ENCODE measurements around the gene CYP8B1. TPM values are rescaled to one million over a fixed set of nuclear protein-coding genes. Genes with fewer than 3 reads are reported as not detected.

CYP8B1 gene
- total and polyA plus RNA-seq, 9 of the 15 experiments (the other 6 are each of a cell fraction or from before 2014, with no cell fraction given) = 0.04 TPM; not detected in 8

DNA sequence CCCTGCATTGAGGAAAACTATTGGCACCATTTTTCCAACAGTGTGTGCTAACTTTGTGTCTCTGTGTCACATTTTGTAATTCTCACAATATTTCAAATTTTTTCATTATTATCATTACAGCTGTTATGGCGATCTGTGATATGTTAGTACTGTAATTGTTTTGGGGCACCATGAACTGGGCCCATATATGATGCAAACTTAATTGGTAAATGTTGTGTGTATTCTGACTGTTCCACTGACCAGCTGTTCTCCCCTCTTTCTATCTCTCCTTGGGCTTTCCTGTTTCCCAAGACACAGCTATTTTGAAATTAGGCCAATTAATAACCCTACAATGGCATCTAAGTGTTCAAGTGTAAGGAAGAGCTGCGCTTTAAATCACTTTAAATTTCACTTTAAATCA, 2.2 kb upstream of the CYP8B1 start:
- Histone ChIP-seq H3K36me3 (ENCODE audit: control insufficient read depth, insufficient read depth, low read length) (no peaks in the 10 kb centered on the region), H3K4me1 (replicated peaks in 1 of 2; ENCODE audit: control insufficient read depth in 2 of 2, insufficient read depth in 2 of 2, low read length in 2 of 2) (peaks cover 0 to 12% of the 10 kb centered on the region in 2 experiments; a peak in 3 of 5 replicates), H3K9me3 (replicated peaks; ENCODE audit: control insufficient read depth, insufficient read depth, low read depth, low read length) (no peaks in the 10 kb centered on the region), H3K9me1 (ENCODE audit: control insufficient read depth, insufficient read depth, low read length) (peaks cover 2% of the 10 kb centered on the region), H3K27ac (ENCODE audit: extremely low read depth, low read depth, low read length) (no peak overlapping the region), H3K4me2 (ENCODE audit: insufficient read depth, low read length) (no peak overlapping the region), H3K79me2 (ENCODE audit: control insufficient read depth, insufficient read depth, low read length) (no peaks in the 10 kb centered on the region), H2AFZ (ENCODE audit: low read depth, low read length) (no peak overlapping the region), H3K4me3 (no peak overlapping the region), H3K9ac (ENCODE audit: insufficient read depth in 1 of 2, low read depth in 2 of 2, low read length in 2 of 2) (no peak overlapping the region), H4K20me1 (replicated peaks; ENCODE audit: control insufficient read depth, insufficient read depth, low read length) (no peaks in the 10 kb centered on the region), H3K27me3 (ENCODE audit: control insufficient read depth in 2 of 2, insufficient read depth in 2 of 2, low read length in 2 of 2) (peaks cover 23 to 39% of the 10 kb centered on the region in 2 experiments)
- no TSS peak for BruUV-seq (replicated peaks)
- TF ChIP-seq, protein P1, sequence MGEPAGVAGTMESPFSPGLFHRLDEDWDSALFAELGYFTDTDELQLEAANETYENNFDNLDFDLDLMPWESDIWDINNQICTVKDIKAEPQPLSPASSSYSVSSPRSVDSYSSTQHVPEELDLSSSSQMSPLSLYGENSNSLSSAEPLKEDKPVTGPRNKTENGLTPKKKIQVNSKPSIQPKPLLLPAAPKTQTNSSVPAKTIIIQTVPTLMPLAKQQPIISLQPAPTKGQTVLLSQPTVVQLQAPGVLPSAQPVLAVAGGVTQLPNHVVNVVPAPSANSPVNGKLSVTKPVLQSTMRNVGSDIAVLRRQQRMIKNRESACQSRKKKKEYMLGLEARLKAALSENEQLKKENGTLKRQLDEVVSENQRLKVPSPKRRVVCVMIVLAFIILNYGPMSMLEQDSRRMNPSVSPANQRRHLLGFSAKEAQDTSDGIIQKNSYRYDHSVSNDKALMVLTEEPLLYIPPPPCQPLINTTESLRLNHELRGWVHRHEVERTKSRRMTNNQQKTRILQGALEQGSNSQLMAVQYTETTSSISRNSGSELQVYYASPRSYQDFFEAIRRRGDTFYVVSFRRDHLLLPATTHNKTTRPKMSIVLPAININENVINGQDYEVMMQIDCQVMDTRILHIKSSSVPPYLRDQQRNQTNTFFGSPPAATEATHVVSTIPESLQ (CRISPR knock-in tag; IDR thresholded peaks at IDR 0.05) = no peak
- TF ChIP-seq ZNF232 (CRISPR knock-in tag; IDR thresholded peaks at IDR 0.05) (no peak), HMGN3 (IDR thresholded peaks at IDR 0.05; ENCODE audit: borderline replicate concordance, extremely low read depth, insufficient read length, low read depth, low read length) (no peak), PHB (CRISPR knock-in tag; IDR thresholded peaks at IDR 0.05) (no peak), MCM3 (IDR thresholded peaks at IDR 0.05) (no peak), ZEB2 (IDR thresholded peaks at IDR 0.05) (no peak), TBP (optimal IDR thresholded peaks at IDR 0.05; ENCODE audit: low read depth, low read length) (no peak), WHSC1 (IDR thresholded peaks at IDR 0.05; ENCODE audit: low read length) (no peak), CHD2 (IDR thresholded peaks at IDR 0.05; ENCODE audit: low read depth, low read length) (no peak), LEF1 (IDR thresholded peaks at IDR 0.05) (no peak), NONO (IDR thresholded peaks at IDR 0.05; ENCODE audit: low read depth in 2 of 2, low read length in 1 of 2) (no peak), PHTF2 (CRISPR knock-in tag; IDR thresholded peaks at IDR 0.05) (no peak), XRCC3 (IDR thresholded peaks at IDR 0.05) (no peak), MYNN (IDR thresholded peaks at IDR 0.05) (no peak), MYNN (CRISPR knock-in tag; IDR thresholded peaks at IDR 0.05) (no peak), YBX1 (IDR thresholded peaks at IDR 0.05) (no peak), KAT2B (IDR thresholded peaks at IDR 0.05; ENCODE audit: low read depth, low read length) (no peak), CBX5 (IDR thresholded peaks at IDR 0.05; ENCODE audit: borderline replicate concordance, low read depth) (no peak)
- TF ChIP-seq, protein P2, sequence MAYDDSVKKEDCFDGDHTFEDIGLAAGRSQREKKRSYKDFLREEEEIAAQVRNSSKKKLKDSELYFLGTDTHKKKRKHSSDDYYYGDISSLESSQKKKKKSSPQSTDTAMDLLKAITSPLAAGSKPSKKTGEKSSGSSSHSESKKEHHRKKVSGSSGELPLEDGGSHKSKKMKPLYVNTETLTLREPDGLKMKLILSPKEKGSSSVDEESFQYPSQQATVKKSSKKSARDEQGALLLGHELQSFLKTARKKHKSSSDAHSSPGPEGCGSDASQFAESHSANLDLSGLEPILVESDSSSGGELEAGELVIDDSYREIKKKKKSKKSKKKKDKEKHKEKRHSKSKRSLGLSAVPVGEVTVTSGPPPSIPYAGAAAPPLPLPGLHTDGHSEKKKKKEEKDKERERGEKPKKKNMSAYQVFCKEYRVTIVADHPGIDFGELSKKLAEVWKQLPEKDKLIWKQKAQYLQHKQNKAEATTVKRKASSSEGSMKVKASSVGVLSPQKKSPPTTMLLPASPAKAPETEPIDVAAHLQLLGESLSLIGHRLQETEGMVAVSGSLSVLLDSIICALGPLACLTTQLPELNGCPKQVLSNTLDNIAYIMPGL (CRISPR knock-in tag; IDR thresholded peaks at IDR 0.05) = no peak
- TF ChIP-seq, protein P3, sequence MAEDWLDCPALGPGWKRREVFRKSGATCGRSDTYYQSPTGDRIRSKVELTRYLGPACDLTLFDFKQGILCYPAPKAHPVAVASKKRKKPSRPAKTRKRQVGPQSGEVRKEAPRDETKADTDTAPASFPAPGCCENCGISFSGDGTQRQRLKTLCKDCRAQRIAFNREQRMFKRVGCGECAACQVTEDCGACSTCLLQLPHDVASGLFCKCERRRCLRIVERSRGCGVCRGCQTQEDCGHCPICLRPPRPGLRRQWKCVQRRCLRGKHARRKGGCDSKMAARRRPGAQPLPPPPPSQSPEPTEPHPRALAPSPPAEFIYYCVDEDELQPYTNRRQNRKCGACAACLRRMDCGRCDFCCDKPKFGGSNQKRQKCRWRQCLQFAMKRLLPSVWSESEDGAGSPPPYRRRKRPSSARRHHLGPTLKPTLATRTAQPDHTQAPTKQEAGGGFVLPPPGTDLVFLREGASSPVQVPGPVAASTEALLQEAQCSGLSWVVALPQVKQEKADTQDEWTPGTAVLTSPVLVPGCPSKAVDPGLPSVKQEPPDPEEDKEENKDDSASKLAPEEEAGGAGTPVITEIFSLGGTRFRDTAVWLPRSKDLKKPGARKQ (CRISPR knock-in tag; IDR thresholded peaks at IDR 0.05) = no peak
- in situ Hi-C loops (cut with MboI) = loop anchor here (5.0 kb wide), 1 partner anchor 96 kb away; no protein-coding TSS in a partner anchor
- intact Hi-C loops (cut with micrococcal nuclease) = no loop called here
- FAIRE-seq (no peak), DNase-seq (ENCODE audit: extremely low read depth in 1 of 4, low spot score in 3 of 4) (no peak), ATAC-seq (no peak)
- CTCF ChIA-PET (ENCODE audit: low intra/inter-chr PET ratio) = no interaction called here
- POLR2A ChIA-PET = interaction anchor here (0.5 to 2.2 kb wide), 4 partner anchors 8 to 1533 kb away, joined by 3 to 12 read pairs (median 4); no protein-coding TSS in a partner anchor
- WGBS (ENCODE audit: insufficient coverage, low coverage, missing lambda C conversion rate) = 0% methylated on average over 2 of the region's 2 CpGs

All from K562 (cell line).